ENCODE data around the gene UTP15.

Gene UTP15

DNA sequence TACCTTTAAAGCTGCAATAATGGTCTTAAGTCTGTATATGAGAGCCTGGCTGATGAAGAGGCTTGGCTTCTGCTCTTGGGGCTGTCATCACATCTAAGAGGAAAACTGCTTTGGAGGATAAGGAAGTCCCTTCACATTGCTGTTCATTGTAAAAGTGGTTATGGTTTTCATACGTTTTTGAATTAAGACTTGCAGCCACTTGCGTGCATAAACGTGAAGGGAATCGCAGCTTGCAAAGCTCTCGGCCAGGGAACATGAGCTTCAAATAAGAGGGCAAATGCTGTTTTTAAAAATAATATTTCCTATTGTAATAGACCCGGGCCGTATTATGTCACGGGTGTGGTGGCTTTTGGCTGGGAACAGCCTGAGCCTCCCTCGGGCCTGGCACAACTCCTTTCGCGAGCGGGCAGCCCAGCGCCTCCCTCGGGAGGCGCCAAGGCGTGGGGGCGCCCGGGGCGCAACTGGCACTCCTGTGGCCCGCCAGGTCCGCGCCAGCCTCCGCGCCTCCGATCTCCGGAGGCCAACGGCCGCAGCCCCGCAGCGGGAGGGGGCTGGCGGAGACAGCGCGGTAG is 59.9 kb downstream of the UTP15 start:
- DNase-seq = no peak

DNA sequence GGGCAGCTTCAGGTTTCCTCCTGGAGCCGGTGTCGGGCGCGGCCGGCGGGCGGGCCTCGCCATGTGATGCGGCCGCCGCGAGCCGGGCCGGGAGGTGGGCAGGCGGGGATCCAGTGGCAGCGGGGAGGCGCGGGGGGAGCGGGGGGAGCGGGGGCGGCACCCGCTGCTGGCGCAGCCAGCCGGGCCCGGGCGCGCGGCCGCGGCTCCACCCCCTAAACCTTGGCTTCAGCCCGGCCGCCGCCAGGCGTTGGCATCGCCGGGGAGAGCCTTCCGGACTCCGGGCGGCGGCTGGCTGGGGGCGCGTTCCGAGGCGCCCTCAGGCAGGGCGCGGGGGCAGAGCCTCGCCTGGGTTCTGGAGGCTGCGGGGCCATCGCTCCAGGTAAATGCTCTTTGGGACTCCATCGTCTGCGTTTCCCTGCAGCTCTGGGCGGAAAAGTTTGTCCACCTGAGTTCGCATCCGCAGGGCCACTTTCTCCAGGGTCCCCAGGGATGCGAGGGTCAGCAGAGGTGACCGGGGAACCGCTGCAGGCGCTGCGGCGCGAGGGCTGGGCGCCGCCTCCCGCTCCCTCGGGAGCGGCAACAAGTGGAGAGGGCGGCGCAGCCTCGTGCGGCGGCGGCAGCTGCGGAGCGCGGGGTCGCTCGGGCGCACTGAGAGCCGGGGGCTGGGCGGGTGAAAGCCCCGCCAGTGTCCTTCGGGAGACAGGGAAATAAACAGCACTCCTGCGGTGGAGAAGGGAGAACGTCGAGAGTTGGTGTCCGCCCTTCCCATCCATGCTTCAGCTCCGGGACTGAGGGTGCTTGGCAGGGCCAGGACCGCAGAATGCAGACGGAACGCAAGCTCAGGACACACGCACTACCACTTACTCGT is 60.6 kb downstream of the UTP15 start, which contains the start of gene ARHGEF28:
ARHGEF28 (plus strand) TSS at position 253 of the 868 bp plus-strand sequence. CDS start 58,656 bp downstream, outside the sequence.
- DNase-seq = peak; percentile 53

DNA sequence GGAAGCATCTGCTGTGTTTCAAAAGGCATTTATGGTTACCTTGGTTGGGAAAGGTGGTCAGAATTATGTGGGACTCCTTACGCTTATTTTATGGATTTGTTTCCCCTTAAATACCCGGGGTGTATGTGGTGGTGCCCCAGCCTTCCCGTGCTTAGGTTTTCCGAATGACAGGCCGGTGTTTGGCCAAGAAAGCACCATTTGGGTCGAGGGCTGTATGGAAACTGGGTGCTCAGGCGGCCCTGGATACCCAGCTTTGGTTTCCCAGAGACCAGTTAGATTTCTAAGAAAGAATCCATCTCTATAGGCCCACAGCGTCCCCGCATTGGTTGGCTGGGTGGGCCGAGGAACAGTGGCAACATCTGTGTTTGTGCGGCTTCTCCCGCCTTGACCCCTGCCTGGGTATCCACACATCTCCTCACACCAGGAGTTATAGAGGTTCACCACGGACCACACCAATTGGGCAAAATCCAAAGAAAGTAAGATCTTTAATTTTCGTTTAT is 61.3 kb downstream of the UTP15 start:
- no peak for DNase-seq

DNA sequence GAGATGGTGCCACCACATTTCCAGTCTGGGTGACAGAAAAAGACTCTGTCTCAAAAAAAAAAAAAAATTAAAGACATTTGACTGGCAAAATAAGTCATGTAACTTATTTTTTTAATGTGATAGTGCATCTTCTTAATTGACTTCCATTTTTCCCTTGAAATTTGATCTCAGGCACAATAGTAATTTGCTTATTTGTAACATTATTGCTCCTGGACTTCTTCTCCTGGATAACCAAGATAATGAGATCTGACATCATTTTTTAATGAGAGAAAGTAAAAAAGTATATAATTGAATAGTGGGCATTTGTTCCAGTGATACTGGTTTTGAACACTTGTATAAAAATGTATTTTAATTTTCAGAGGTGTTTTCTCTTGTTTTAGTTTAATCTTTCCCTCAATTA is 63.9 kb downstream of the UTP15 start:
- DNase-seq = no peak

DNA sequence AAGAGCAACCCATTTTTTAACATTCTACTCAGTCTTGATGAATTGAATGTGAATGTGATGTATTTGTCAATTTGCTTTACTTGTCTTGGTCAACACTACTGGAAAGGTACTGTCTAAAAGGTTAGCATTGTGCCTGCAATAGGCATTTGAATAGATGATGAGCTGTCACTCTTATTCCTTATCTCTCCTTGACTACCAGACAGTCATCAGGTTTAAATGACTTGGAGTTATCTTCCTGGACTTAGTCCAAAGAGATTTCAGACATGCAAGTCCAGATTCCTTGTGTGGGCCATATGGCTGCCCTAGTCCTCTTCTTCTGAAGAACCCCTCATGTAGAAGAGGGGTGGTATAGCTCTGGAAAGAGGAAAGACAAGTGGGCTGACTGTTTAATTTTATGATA is 65.2 kb downstream of the UTP15 start:
- DNase-seq = no peak

DNA sequence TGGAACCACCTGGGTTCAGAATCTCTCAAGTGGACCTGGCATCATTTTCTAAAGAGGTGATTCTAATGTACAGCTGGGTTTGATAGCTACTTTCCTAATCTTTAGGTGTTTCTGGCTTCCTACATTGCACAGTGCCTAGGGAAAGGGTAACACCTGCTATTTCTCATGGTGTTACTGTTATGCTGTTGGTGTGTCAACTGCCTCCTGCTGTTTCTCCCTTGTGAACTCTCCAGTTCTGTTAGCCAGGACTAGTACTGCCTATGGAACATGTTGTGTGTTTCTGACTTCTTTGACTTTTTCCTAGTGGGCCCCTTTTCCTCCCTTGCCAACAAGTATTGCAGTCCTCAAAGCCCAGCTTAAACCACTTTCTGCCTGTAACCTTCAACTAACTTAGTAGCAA is 66.0 kb downstream of the UTP15 start:
- no peak for DNase-seq

Measured in kidney glomerular epithelial cell (primary cell).